HepG2 (cell line): ENCODE measurements around the gene CDH13. TPM values are rescaled to one million over a fixed set of nuclear protein-coding genes. Genes with fewer than 3 reads are reported as not detected.

Experiments
- ATAC-seq: fragments of 200-7000 bp; cut with Tn5 transposase; 3 replicates; pipeline ENCODE4 v1.9.1; 2020; ENCODE audit warnings: mild to moderate bottlenecking, moderate library complexity
- BruUV-seq: library from RNA; stranded (reverse); fragments of 400-500 nt; replicated peaks from 2 replicates; lab custom pipeline; 2021; lab: Mats Ljungman, UMichigan
- CTCF ChIA-PET: fragments of 300-600 bp; formaldehyde crosslinking; extraction: SDS; loops from one replicate; lab custom pipeline; 2021; ENCODE audit warnings: low total read pairs, inconsistent platforms, low intra/inter-chr PET ratio; lab: Yijun Ruan, JAX
- POLR2A ChIA-PET: fragments of 350-600 bp; sonication (Branson Sonifier 250); formaldehyde crosslinking; loops from one replicate; lab custom pipeline; 2020; ENCODE audit warnings: antibody characterized with exemption, inconsistent platforms; lab: Yijun Ruan, JAX
- DNase-seq: peaks from one replicate; pipeline ENCODE4 v3.0.0-alpha.2; 2015; ENCODE audit warnings: low spot score
- FAIRE-seq: peaks from 3 replicates; lab custom pipeline; 2011; peaks lifted over from hg19 to GRCh38; lab: Jason Lieb, UNC
- H2AFZ ChIP-seq: one replicate; pipeline ENCODE4 v1.6.1; 2011; ENCODE audit warnings: low read length, inconsistent platforms
- H3K27ac ChIP-seq: fragments of 300-600 bp; 3 replicates; pipeline ENCODE4 v1.8.0; 2011; ENCODE audit warnings: mixed run types, mild to moderate bottlenecking, mixed read lengths, low read length, inconsistent platforms; ENCODE audit not compliant: insufficient read depth; ENCODE audit errors: extremely low read length
- H3K27me3 ChIP-seq, 2 experiments: fragments of 200-600 bp in 1 of 2; 2 replicates in 1 of 2; 3 replicates in 1 of 2; pipeline versions ENCODE4 v1.6.0 to v1.8.0; 2011; ENCODE audit warnings: low read length in 2 of 2, mild to moderate bottlenecking in 2 of 2, moderate library complexity in 2 of 2, inconsistent platforms in 1 of 2; ENCODE audit not compliant: insufficient read depth in 2 of 2, control insufficient read depth in 1 of 2
- H3K36me3 ChIP-seq, 2 experiments: fragments of 200-600 bp in 1 of 2; replicated peaks in 1 of 2; 2 replicates in 1 of 2; 3 replicates in 1 of 2; pipeline versions ENCODE4 v1.5.1 to v1.8.0; 2011; ENCODE audit warnings: low read length in 2 of 2, inconsistent platforms in 1 of 2; ENCODE audit not compliant: insufficient read depth in 2 of 2, control insufficient read depth in 1 of 2
- H3K4me1 ChIP-seq: 2 replicates; pipeline ENCODE4 v1.5.1; 2012; ENCODE audit warnings: low read length, inconsistent platforms; ENCODE audit not compliant: insufficient read depth
- H3K4me2 ChIP-seq: 2 replicates; pipeline ENCODE4 v1.6.0; 2011; ENCODE audit warnings: low read depth, low read length, inconsistent platforms
- H3K4me3 ChIP-seq, 3 experiments: fragments of 200-600 bp in 1 of 3; sonication (generic), shearing (Covaris generic) in 1 of 3; replicated peaks in 1 of 3; 2 replicates each; pipeline ENCODE4 v1.5.1; 2011 to 2016; ENCODE audit warnings: low read length in 3 of 3, inconsistent platforms in 2 of 3, low read depth in 2 of 3, mild to moderate bottlenecking in 2 of 3, control low read depth in 1 of 3, mixed read lengths in 1 of 3; ENCODE audit not compliant: insufficient read depth in 1 of 3
- H3K79me2 ChIP-seq: one replicate; pipeline ENCODE4 v1.6.1; 2011; ENCODE audit warnings: low read length, inconsistent platforms; ENCODE audit not compliant: insufficient read depth
- H3K9ac ChIP-seq: 2 replicates; pipeline ENCODE4 v1.6.0; 2011; ENCODE audit warnings: mild to moderate bottlenecking, low read depth, low read length, inconsistent platforms; ENCODE audit not compliant: insufficient read depth
- H3K9me3 ChIP-seq: 2 replicates; pipeline ENCODE4 v1.5.1; 2012; ENCODE audit warnings: mild to moderate bottlenecking, low read length
- H4K20me1 ChIP-seq: 2 replicates; pipeline ENCODE4 v1.6.0; 2011; ENCODE audit warnings: inconsistent platforms, mild to moderate bottlenecking, low read length, moderate library complexity; ENCODE audit not compliant: insufficient read depth
- BHLHE40 ChIP-seq: IDR thresholded peaks from 2 replicates; pipeline ENCODE4 v1.6.1; 2011; ENCODE audit warnings: low read length, improper control_type of control experiment
- CCAR2 ChIP-seq: fragments of 200-400 bp; formaldehyde crosslinking; optimal IDR thresholded peaks from 2 replicates; pipeline ENCODE3; 2018; ENCODE audit warnings: low read depth, mild to moderate bottlenecking, low read length, moderate library complexity
- GPN1 ChIP-seq: sonication (generic); formaldehyde crosslinking; IDR thresholded peaks from 2 replicates; pipeline ENCODE4 v1.5.1; 2020; ENCODE audit warnings: missing genetic modification reagents, borderline replicate concordance
- HMG20B ChIP-seq: conservative IDR thresholded peaks from 2 replicates; pipeline ENCODE4 v1.6.1; 2016; ENCODE audit warnings: missing genetic modification reagents, missing compliant biosample characterization
- MTF2 ChIP-seq: sonication (generic); formaldehyde crosslinking; IDR thresholded peaks from 2 replicates; pipeline ENCODE4 v1.5.0; 2020; ENCODE audit warnings: missing genetic modification reagents, borderline replicate concordance
- MZF1 ChIP-seq: sonication (generic); formaldehyde crosslinking; IDR thresholded peaks from 2 replicates; pipeline ENCODE4 v1.8.1; 2023; ENCODE audit warnings: mild to moderate bottlenecking, missing genetic modification reagents, borderline replicate concordance
- PITX1 ChIP-seq: sonication (generic); formaldehyde crosslinking; IDR thresholded peaks from 2 replicates; pipeline ENCODE4 v1.5.1; 2020; ENCODE audit warnings: mild to moderate bottlenecking, missing genetic modification reagents
- YEATS2 ChIP-seq: sonication (generic); formaldehyde crosslinking; IDR thresholded peaks from 2 replicates; pipeline ENCODE4 v1.4.0; 2020; ENCODE audit warnings: missing genetic modification reagents, borderline replicate concordance
- ZNF17 ChIP-seq: sonication (generic); formaldehyde crosslinking; IDR thresholded peaks from 2 replicates; pipeline ENCODE4 v1.5.0; 2020; ENCODE audit warnings: mild to moderate bottlenecking, missing genetic modification reagents
- ZNF564 ChIP-seq: sonication (generic); formaldehyde crosslinking; IDR thresholded peaks from 2 replicates; pipeline ENCODE4 v1.8.1; 2023; ENCODE audit warnings: mild to moderate bottlenecking, missing genetic modification reagents
- WGBS: methylation state at CpG from one replicate; pipeline ENCODE4 v1.1.6; 2017; ENCODE audit warnings: low lambda C conversion rate; 5-methylcytosine and 5-hydroxymethylcytosine counted together
- in situ Hi-C: cut with HindIII; loops from 2 replicates; pipeline ENCODE4 v1.10.0; 2017; ENCODE audit warnings: low pct_unique_long_range_greater_than_20kb; ENCODE audit not compliant: extremely low pct_ligation_motif_present
- intact Hi-C: fragments of 100-400 bp; cut with micrococcal nuclease; formaldehyde crosslinking; loops from one replicate; pipeline ENCODE4 v1.10.0; 2022; ENCODE audit not compliant: unreplicated experiment
- polyA plus RNA-seq, 8 experiments: library from polyadenylated mRNA; depleted of rRNA in 3 of 8; stranded (reverse) in 7 of 8; unstranded in 1 of 8; fragments of >200 nt; fragmentation: Illumina TruSeq in 4 of 8; extraction: Trizol in 4 of 8; gene quantifications; 2 replicates each; pipeline versions ENCODE4 v1.2.1 to v1.2.3, GENCODE V29; 2011 to 2016; ENCODE audit warnings: low read depth in 4 of 8, missing spikeins in 1 of 8, mixed read lengths in 1 of 8; ENCODE audit not compliant: insufficient read depth in 1 of 8
- total RNA-seq, 5 experiments: library from RNA; depleted of rRNA; stranded (reverse); fragments of >200 nt; fragmentation: Illumina TruSeq; extraction: Trizol; gene quantifications; 2 replicates each; pipeline ENCODE4 v1.2.3, GENCODE V29; 2016; ENCODE audit warnings: low read depth in 1 of 5
- TF ChIP-seq, protein P1 (sequence below), 2 experiments: sonication (generic) in 1 of 2; formaldehyde crosslinking in 1 of 2; IDR thresholded peaks; 2 replicates each; pipeline versions ENCODE4 v1.4.0 to v1.6.1; 2018 to 2020; ENCODE audit warnings: missing genetic modification reagents in 2 of 2, borderline replicate concordance in 1 of 2, low read depth in 1 of 2, mild to moderate bottlenecking in 1 of 2, missing biosample characterization in 1 of 2
- TF ChIP-seq, protein P2 (sequence below): sonication (generic); formaldehyde crosslinking; IDR thresholded peaks from 2 replicates; pipeline ENCODE4 v1.5.1; 2020; ENCODE audit warnings: mild to moderate bottlenecking, missing genetic modification reagents, borderline replicate concordance
- TF ChIP-seq, protein P3 (sequence below): sonication (generic); formaldehyde crosslinking; IDR thresholded peaks from 2 replicates; pipeline ENCODE4 v1.8.0; 2022; ENCODE audit warnings: missing genetic modification reagents, mild to moderate bottlenecking, inconsistent platforms, borderline replicate concordance
- TF ChIP-seq, protein P4 (sequence below): sonication (generic); formaldehyde crosslinking; IDR thresholded peaks from 2 replicates; pipeline ENCODE4 v1.5.1; 2020; ENCODE audit warnings: mild to moderate bottlenecking, missing genetic modification reagents, moderate library complexity
- TF ChIP-seq, protein P5 (sequence below): sonication (generic); formaldehyde crosslinking; IDR thresholded peaks from 2 replicates; pipeline ENCODE4 v1.4.0; 2020; ENCODE audit warnings: missing genetic modification reagents, borderline replicate concordance
- TF ChIP-seq, protein P6 (sequence below), 2 experiments: fragments of 450-650 bp in 1 of 2; sonication (generic) in 1 of 2; formaldehyde crosslinking; IDR thresholded peaks; 2 replicates each; pipeline versions ENCODE4 v1.5.0 to v1.8.0; 2020 to 2022; ENCODE audit warnings: mild to moderate bottlenecking in 1 of 2, missing genetic modification reagents in 1 of 2

Gene CDH13
- total and polyA plus RNA-seq, 2 of the 13 experiments (the other 11 are each of a cell fraction or from before 2014, with no cell fraction given), result not detected

DNA sequence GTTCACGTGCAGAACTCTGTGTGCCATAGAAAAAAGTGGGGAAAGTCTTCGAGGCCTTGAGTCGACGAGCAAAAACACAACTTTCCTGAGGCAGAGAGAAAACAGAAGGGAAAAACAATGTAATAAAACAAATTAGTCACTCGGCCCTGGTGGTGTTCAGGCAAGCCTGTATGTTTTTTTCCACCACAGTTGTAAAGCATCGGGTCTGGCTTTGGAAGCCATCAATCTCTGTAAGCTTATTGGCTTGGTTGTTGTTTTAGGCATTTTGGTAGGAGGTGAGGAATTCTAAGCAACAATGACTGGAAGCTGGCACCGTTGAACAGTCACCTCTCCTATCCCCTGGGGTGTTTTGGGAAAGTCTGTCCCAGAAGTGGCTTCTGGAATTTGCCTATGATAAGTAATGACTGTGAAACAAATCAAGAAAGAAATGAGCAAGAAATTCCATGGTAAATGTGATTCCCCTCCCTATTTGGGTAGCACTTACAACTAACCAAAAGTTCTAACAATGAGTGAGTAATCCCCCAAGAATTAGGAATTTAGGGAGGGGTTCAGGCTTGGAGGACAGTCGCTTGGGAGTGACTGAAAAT, 2.8 kb downstream of the CDH13 start:
- intact Hi-C loops (no loop called here), in situ Hi-C loops (loop anchor here (10.0 kb wide), 1 partner anchor 365 kb away; no protein-coding TSS in a partner anchor)
- Histone ChIP-seq H3K36me3 (no peaks in the 10 kb centered on the region), H3K9ac (no peak overlapping the region), H3K9me3 (no peaks in the 10 kb centered on the region), H4K20me1 (no peaks in the 10 kb centered on the region), H3K27me3 (peaks cover 9 to 40% of the 10 kb centered on the region in 2 experiments; a peak in 4 of 5 replicates), H3K4me2 (no peak overlapping the region), H3K79me2 (no peaks in the 10 kb centered on the region), H3K27ac (no peak overlapping the region), H3K4me3 (no peak overlapping the region), H2AFZ (no peak overlapping the region), H3K4me1 (no peaks in the 10 kb centered on the region)
- ChIA-PET CTCF (no interaction called here), POLR2A (no interaction called here)
- WGBS, result 13% methylated on average over 8 of the region's 8 CpGs
- TF ChIP-seq, protein P1, sequence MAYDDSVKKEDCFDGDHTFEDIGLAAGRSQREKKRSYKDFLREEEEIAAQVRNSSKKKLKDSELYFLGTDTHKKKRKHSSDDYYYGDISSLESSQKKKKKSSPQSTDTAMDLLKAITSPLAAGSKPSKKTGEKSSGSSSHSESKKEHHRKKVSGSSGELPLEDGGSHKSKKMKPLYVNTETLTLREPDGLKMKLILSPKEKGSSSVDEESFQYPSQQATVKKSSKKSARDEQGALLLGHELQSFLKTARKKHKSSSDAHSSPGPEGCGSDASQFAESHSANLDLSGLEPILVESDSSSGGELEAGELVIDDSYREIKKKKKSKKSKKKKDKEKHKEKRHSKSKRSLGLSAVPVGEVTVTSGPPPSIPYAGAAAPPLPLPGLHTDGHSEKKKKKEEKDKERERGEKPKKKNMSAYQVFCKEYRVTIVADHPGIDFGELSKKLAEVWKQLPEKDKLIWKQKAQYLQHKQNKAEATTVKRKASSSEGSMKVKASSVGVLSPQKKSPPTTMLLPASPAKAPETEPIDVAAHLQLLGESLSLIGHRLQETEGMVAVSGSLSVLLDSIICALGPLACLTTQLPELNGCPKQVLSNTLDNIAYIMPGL (CRISPR knock-in tag; IDR thresholded peaks at IDR 0.05; ENCODE audit: borderline replicate concordance in 1 of 2, low read depth in 1 of 2), result no peak
- TF ChIP-seq, protein P2, sequence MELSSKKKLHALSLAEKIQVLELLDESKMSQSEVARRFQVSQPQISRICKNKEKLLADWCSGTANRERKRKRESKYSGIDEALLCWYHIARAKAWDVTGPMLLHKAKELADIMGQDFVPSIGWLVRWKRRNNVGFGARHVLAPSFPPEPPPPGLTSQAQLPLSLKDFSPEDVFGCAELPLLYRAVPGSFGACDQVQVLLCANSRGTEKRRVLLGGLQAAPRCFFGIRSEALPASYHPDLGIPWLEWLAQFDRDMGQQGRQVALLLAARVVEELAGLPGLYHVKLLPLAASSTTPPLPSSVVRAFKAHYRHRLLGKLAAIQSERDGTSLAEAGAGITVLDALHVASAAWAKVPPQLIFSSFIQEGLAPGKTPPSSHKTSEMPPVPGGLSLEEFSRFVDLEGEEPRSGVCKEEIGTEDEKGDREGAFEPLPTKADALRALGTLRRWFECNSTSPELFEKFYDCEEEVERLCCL (CRISPR knock-in tag), result no peak
- TF ChIP-seq BHLHE40, result no peak
- TF ChIP-seq, protein P3, sequence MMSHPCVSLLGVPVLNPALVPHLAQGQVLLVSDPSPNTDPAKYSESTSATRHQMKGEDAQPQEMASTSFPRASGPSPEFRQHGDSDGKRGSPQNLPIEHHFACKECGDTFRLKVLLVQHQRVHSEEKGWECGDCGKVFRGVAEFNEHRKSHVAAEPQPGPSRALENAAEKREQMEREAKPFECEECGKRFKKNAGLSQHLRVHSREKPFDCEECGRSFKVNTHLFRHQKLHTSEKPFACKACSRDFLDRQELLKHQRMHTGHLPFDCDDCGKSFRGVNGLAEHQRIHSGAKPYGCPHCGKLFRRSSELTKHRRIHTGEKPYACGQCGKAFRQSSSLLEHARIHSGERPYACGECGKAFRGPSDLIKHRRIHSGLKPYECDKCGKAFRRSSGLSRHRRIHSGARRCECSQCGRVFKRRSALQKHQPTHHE (CRISPR knock-in tag), result no peak
- TF ChIP-seq YEATS2 (CRISPR knock-in tag), result no peak
- TF ChIP-seq PITX1 (CRISPR knock-in tag), result no peak
- TF ChIP-seq ZNF564 (CRISPR knock-in tag), result no peak
- no peak for TF ChIP-seq CCAR2
- TF ChIP-seq MZF1 (CRISPR knock-in tag), result no peak
- no peak for TF ChIP-seq GPN1 (CRISPR knock-in tag)
- TF ChIP-seq, protein P4, sequence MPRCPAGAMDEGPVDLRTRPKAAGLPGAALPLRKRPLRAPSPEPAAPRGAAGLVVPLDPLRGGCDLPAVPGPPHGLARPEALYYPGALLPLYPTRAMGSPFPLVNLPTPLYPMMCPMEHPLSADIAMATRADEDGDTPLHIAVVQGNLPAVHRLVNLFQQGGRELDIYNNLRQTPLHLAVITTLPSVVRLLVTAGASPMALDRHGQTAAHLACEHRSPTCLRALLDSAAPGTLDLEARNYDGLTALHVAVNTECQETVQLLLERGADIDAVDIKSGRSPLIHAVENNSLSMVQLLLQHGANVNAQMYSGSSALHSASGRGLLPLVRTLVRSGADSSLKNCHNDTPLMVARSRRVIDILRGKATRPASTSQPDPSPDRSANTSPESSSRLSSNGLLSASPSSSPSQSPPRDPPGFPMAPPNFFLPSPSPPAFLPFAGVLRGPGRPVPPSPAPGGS (CRISPR knock-in tag), result no peak
- TF ChIP-seq, protein P5, sequence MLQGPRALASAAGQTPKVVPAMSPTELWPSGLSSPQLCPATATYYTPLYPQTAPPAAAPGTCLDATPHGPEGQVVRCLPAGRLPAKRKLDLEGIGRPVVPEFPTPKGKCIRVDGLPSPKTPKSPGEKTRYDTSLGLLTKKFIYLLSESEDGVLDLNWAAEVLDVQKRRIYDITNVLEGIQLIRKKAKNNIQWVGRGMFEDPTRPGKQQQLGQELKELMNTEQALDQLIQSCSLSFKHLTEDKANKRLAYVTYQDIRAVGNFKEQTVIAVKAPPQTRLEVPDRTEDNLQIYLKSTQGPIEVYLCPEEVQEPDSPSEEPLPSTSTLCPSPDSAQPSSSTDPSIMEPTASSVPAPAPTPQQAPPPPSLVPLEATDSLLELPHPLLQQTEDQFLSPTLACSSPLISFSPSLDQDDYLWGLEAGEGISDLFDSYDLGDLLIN (CRISPR knock-in tag), result no peak
- TF ChIP-seq ZNF17 (CRISPR knock-in tag), result no peak
- no peak for TF ChIP-seq HMG20B (CRISPR knock-in tag)
- TF ChIP-seq MTF2 (CRISPR knock-in tag), result no peak
- TF ChIP-seq, protein P6, sequence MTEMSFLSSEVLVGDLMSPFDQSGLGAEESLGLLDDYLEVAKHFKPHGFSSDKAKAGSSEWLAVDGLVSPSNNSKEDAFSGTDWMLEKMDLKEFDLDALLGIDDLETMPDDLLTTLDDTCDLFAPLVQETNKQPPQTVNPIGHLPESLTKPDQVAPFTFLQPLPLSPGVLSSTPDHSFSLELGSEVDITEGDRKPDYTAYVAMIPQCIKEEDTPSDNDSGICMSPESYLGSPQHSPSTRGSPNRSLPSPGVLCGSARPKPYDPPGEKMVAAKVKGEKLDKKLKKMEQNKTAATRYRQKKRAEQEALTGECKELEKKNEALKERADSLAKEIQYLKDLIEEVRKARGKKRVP (CRISPR knock-in tag; IDR thresholded peaks at IDR 0.05), result no peak
- no peak for DNase-seq
- ATAC-seq, result no peak
- no peak for FAIRE-seq
- no TSS peak for BruUV-seq
